ENCODE data around the gene WIPF3. TPM values are rescaled to one million over a fixed set of nuclear protein-coding genes. Genes with fewer than 3 reads are reported as not detected.

The WIPF3 gene
- total and polyA plus RNA-seq, 4 donors: 0.10 to 0.23 (median 0.14) TPM; not detected in 1

DNA sequence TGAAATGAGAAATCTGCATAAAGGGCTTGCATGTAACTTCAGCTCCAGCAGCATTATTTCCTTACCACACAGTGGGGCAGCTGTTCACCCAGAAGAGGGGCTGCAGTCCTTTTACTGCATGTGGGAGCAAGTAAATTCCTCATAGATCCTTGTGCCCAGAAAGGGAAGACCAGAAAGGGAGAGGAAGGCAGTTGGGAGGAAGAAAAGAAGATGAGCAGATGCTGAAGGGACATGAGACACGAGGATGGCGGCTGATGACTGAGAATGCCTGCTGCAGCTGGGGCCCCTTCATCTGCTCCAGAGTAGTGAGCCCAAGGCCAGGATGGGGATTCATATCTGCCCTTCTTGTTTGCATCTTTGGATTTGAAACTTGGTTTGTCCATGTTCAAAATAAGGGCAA, 80.5 kb downstream of the WIPF3 start:
- no peak for TF ChIP-seq FOXA2 (IDR thresholded peaks at IDR 0.05)
- no peak for TF ChIP-seq RXRA (IDR thresholded peaks at IDR 0.05)
- no peak for TF ChIP-seq RAD21 (IDR thresholded peaks at IDR 0.05)
- TF ChIP-seq YY1 (IDR thresholded peaks at IDR 0.05): no peak
- 93% methylated on average over 2 of the region's 2 CpGs for WGBS
- no peak for DNase-seq (ENCODE audit: low spot score)
- H3K9me3 ChIP-seq (ENCODE audit: control insufficient read depth in 4 of 4, low read length in 3 of 4): no peaks in the 10 kb centered on the region
- H3K9ac ChIP-seq (ENCODE audit: low read depth in 1 of 2, low read length in 2 of 2): no peak overlapping the region
- H3K27ac ChIP-seq (ENCODE audit: low read depth in 1 of 2, low read length in 2 of 2): no peak overlapping the region
- no peak overlapping the region for H3K4me3 ChIP-seq (ENCODE audit: low read depth in 1 of 3, low read length in 3 of 3)
- no peaks in the 10 kb centered on the region for H3K27me3 ChIP-seq (ENCODE audit: control insufficient read depth in 4 of 4, insufficient read depth in 4 of 4, low read length in 3 of 4)
- no peaks in the 10 kb centered on the region for H3K4me1 ChIP-seq (ENCODE audit: control insufficient read depth in 4 of 4, insufficient read depth in 4 of 4, low read length in 3 of 4)
- no peaks in the 10 kb centered on the region for H3K36me3 ChIP-seq (ENCODE audit: control insufficient read depth in 4 of 4, insufficient read depth in 3 of 4, low read depth in 1 of 4, low read length in 3 of 4)

DNA sequence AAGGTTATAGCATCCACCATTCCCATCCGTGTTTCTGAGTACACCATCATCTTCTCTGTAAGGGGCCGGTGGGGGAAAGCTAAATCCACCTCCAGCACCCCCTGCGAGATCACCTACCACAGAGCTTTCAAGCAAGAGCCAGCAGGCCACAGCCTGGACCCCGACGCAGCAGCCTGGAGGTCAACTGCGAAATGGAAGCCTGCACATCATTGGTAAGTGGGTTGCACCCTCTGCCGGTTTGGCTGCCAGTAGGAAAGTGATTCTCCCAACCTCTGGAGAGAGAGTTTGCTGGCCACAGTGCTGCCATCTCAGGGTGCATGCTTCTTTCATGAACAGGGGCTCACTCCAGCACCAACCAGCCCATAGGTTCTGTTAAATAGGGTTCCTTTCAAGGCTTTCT, 81.7 kb downstream of the WIPF3 start:
- no peaks in the 10 kb centered on the region for H3K9me3 ChIP-seq (ENCODE audit: control insufficient read depth in 4 of 4, low read length in 3 of 4)
- no peaks in the 10 kb centered on the region for H3K36me3 ChIP-seq (ENCODE audit: control insufficient read depth in 4 of 4, insufficient read depth in 3 of 4, low read depth in 1 of 4, low read length in 3 of 4)
- WGBS: 91% methylated on average over 7 of the region's 7 CpGs
- H3K27me3 ChIP-seq (ENCODE audit: control insufficient read depth in 4 of 4, insufficient read depth in 4 of 4, low read length in 3 of 4): no peaks in the 10 kb centered on the region
- H3K9ac ChIP-seq (ENCODE audit: low read depth in 1 of 2, low read length in 2 of 2): no peak overlapping the region
- no peak for DNase-seq (ENCODE audit: low spot score)
- H3K27ac ChIP-seq (ENCODE audit: low read depth in 1 of 2, low read length in 2 of 2): no peak overlapping the region
- TF ChIP-seq RAD21 (IDR thresholded peaks at IDR 0.05) (no peak), YY1 (IDR thresholded peaks at IDR 0.05) (no peak), HNF4A (conservative IDR thresholded peaks at IDR 0.05) (no peak), CTCF (IDR thresholded peaks at IDR 0.05; ENCODE audit: low read depth, low read length, missing input control) (no peak), JUND (IDR thresholded peaks at IDR 0.05) (no peak), SP1 (IDR thresholded peaks at IDR 0.05) (no peak), HNF4G (IDR thresholded peaks at IDR 0.05) (no peak), GABPA (IDR thresholded peaks at IDR 0.05 in 1 of 2, conservative IDR thresholded peaks at IDR 0.05 in 1 of 2) (no peak), NR2F2 (IDR thresholded peaks at IDR 0.05) (no peak), EGR1 (IDR thresholded peaks at IDR 0.05; ENCODE audit: low read depth in 2 of 2) (no peak), MAX (IDR thresholded peaks at IDR 0.05) (no peak)
- TF ChIP-seq, protein P1, sequence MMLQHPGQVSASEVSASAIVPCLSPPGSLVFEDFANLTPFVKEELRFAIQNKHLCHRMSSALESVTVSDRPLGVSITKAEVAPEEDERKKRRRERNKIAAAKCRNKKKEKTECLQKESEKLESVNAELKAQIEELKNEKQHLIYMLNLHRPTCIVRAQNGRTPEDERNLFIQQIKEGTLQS (IDR thresholded peaks at IDR 0.05): no peak
- no peak overlapping the region for H3K4me3 ChIP-seq (ENCODE audit: low read depth in 1 of 3, low read length in 3 of 3)
- no peaks in the 10 kb centered on the region for H3K4me1 ChIP-seq (ENCODE audit: control insufficient read depth in 4 of 4, insufficient read depth in 4 of 4, low read length in 3 of 4)

- TF ChIP-seq YY1 (IDR thresholded peaks at IDR 0.05) (no peak), NR2F2 (IDR thresholded peaks at IDR 0.05) (no peak), EGR1 (IDR thresholded peaks at IDR 0.05; ENCODE audit: low read depth in 2 of 2) (no peak), FOXA2 (IDR thresholded peaks at IDR 0.05) (no peak), FOXA1 (IDR thresholded peaks at IDR 0.05) (no peak), HNF4A (conservative IDR thresholded peaks at IDR 0.05) (no peak), HNF4G (IDR thresholded peaks at IDR 0.05) (no peak), JUND (IDR thresholded peaks at IDR 0.05) (no peak), MAX (IDR thresholded peaks at IDR 0.05) (no peak)
- TF ChIP-seq, protein P1 (IDR thresholded peaks at IDR 0.05): no peak
- H3K9me3 ChIP-seq (ENCODE audit: control insufficient read depth in 4 of 4, low read length in 3 of 4): no peaks in the 10 kb centered on the region
- DNase-seq (ENCODE audit: low spot score): no peak
- no peaks in the 10 kb centered on the region for H3K36me3 ChIP-seq (ENCODE audit: control insufficient read depth in 4 of 4, insufficient read depth in 3 of 4, low read depth in 1 of 4, low read length in 3 of 4)
- H3K27ac ChIP-seq (ENCODE audit: low read depth in 1 of 2, low read length in 2 of 2): no peak overlapping the region
- WGBS: 94% methylated on average over 5 of the region's 5 CpGs
- no peaks in the 10 kb centered on the region for H3K27me3 ChIP-seq (ENCODE audit: control insufficient read depth in 4 of 4, insufficient read depth in 4 of 4, low read length in 3 of 4)
- H3K9ac ChIP-seq (ENCODE audit: low read depth in 1 of 2, low read length in 2 of 2): no peak overlapping the region
- no peak overlapping the region for H3K4me3 ChIP-seq (ENCODE audit: low read depth in 1 of 3, low read length in 3 of 3)
- no peaks in the 10 kb centered on the region for H3K4me1 ChIP-seq (ENCODE audit: control insufficient read depth in 4 of 4, insufficient read depth in 4 of 4, low read length in 3 of 4)
Observed at GRCh38 chr7:29889288-29889687, 83.0 kb downstream of the WIPF3 start.

Data from liver (tissue), 9 donors.